H1 (cell line): ENCODE results near the gene SLC22A23. TPM values are rescaled to one million over a fixed set of nuclear protein-coding genes. Genes with fewer than 3 reads are reported as not detected.
A peak's percentile ranks its signal among the peaks of the same experiment; 100 is the strongest.
"Not testable (repeated sequence)": the region's sequence is repeated elsewhere in the genome, so short reads cannot be mapped to it uniquely, and the experiment has no call there.

Experiments
- CTCF ChIA-PET: fragments of 300-600 bp; sonication (Branson Sonifier 250); formaldehyde crosslinking; loops from one replicate; lab custom pipeline; 2021; ENCODE audit not compliant: partially characterized antibody; lab: Charles Lee
- POLR2A ChIA-PET: fragments of 300-600 bp; sonication (Branson Sonifier 250); formaldehyde crosslinking; loops from one replicate; lab custom pipeline; 2021; ENCODE audit warnings: inconsistent platforms; ENCODE audit not compliant: partially characterized antibody; lab: Charles Lee
- DNase-seq, 2 experiments: peaks; one replicate each; pipeline versions ENCODE4 v3.0.0 to v3.0.0-alpha.2; 2010 to 2022; ENCODE audit warnings: low spot score in 2 of 2, low read depth in 1 of 2, mixed read lengths in 1 of 2
- FAIRE-seq: peaks from 2 replicates; lab custom pipeline; 2011; peaks lifted over from hg19 to GRCh38; lab: Jason Lieb, UNC
- H2AFZ ChIP-seq: 2 replicates; pipeline ENCODE4 v1.8.1; 2012; ENCODE audit warnings: low read length, inconsistent platforms
- H2AK5ac ChIP-seq: 2 replicates; pipeline ENCODE4 v1.6.1; 2013; ENCODE audit warnings: low read depth, low read length
- H2BK120ac ChIP-seq: replicated peaks from 2 replicates; pipeline ENCODE3; 2013; ENCODE audit warnings: low read depth, low read length, inconsistent platforms
- H2BK12ac ChIP-seq: 2 replicates; pipeline ENCODE4 v1.6.1; 2013; ENCODE audit warnings: low read depth, low read length
- H2BK15ac ChIP-seq: 2 replicates; pipeline ENCODE4 v1.6.1; 2013; ENCODE audit warnings: low read length
- H2BK20ac ChIP-seq: 2 replicates; pipeline ENCODE4 v1.6.1; 2013; ENCODE audit warnings: low read length
- H2BK5ac ChIP-seq: 2 replicates; pipeline ENCODE4 v1.6.1; 2013; ENCODE audit warnings: low read depth, low read length
- H3K14ac ChIP-seq: 2 replicates; pipeline ENCODE4 v1.6.1; 2013; ENCODE audit warnings: inconsistent platforms; ENCODE audit not compliant: insufficient read length
- H3K18ac ChIP-seq: 2 replicates; pipeline ENCODE4 v1.6.1; 2013; ENCODE audit warnings: low read length; ENCODE audit errors: extremely low read depth
- H3K23ac ChIP-seq: 2 replicates; pipeline ENCODE4 v1.6.1; 2013; ENCODE audit warnings: inconsistent platforms; ENCODE audit not compliant: insufficient read length
- H3K23me2 ChIP-seq: 2 replicates; pipeline ENCODE4 v1.6.1; 2013; ENCODE audit warnings: low read depth, low read length
- H3K27ac ChIP-seq: 2 replicates; pipeline ENCODE4 v1.6.1; 2011; ENCODE audit warnings: low read depth, low read length, inconsistent platforms
- H3K27me3 ChIP-seq, 4 experiments: replicated peaks in 1 of 4; 1 replicate in 1 of 4; 2 replicates in 3 of 4; pipeline versions ENCODE4 v1.6.1 to v1.8.1; 2011 to 2013; ENCODE audit warnings: low read length in 3 of 4, mild to moderate bottlenecking in 3 of 4, inconsistent platforms in 2 of 4, mixed read lengths in 2 of 4, moderate library complexity in 1 of 4; ENCODE audit not compliant: control insufficient read depth in 3 of 4, insufficient read depth in 3 of 4; ENCODE audit errors: extremely low read depth in 1 of 4
- H3K36me3 ChIP-seq, 4 experiments: 2 replicates each; pipeline versions ENCODE4 v1.6.1 to v1.8.1; 2011 to 2013; ENCODE audit warnings: mild to moderate bottlenecking in 4 of 4, low read length in 3 of 4, moderate library complexity in 2 of 4, control low read depth in 1 of 4, inconsistent platforms in 1 of 4; ENCODE audit not compliant: insufficient read depth in 4 of 4, control insufficient read depth in 2 of 4
- H3K4ac ChIP-seq: replicated peaks from 2 replicates; pipeline ENCODE3; 2013; ENCODE audit warnings: low read length, low read depth, mixed read lengths, inconsistent platforms; ENCODE audit not compliant: insufficient read length
- H3K4me1 ChIP-seq, 4 experiments: replicated peaks in 1 of 4; 1 replicate in 1 of 4; 2 replicates in 3 of 4; pipeline versions ENCODE4 v1.6.1 to v1.8.1; 2011 to 2013; ENCODE audit warnings: low read length in 3 of 4, inconsistent platforms in 2 of 4, mixed read lengths in 1 of 4; ENCODE audit not compliant: insufficient read depth in 4 of 4, control insufficient read depth in 3 of 4
- H3K4me2 ChIP-seq, 2 experiments: 2 replicates each; pipeline versions ENCODE4 v1.6.1 to v1.8.1; 2011 to 2013; ENCODE audit warnings: low read depth in 2 of 2, low read length in 2 of 2, control low read depth in 1 of 2, inconsistent platforms in 1 of 2, mild to moderate bottlenecking in 1 of 2; ENCODE audit not compliant: insufficient read depth in 1 of 2
- H3K4me3 ChIP-seq, 4 experiments: fragments of 200-600, 300-600 bp in 1 of 4; sonication (generic), shearing (Covaris generic), sonication (Bioruptor Twin) in 1 of 4; 2 replicates each; pipeline versions ENCODE4 v1.5.1 to v1.8.1; 2011 to 2016; ENCODE audit warnings: low read length in 4 of 4, low read depth in 3 of 4, control low read depth in 2 of 4, inconsistent platforms in 2 of 4, mild to moderate bottlenecking in 2 of 4, mixed read lengths in 1 of 4, moderate library complexity in 1 of 4; ENCODE audit not compliant: insufficient read depth in 2 of 4; ENCODE audit errors: extremely low read depth in 1 of 4
- H3K56ac ChIP-seq: replicated peaks from 2 replicates; pipeline ENCODE3; 2013; ENCODE audit warnings: low read depth, mild to moderate bottlenecking, mixed read lengths, low read length, inconsistent platforms; ENCODE audit not compliant: insufficient read length
- H3K79me1 ChIP-seq: 2 replicates; pipeline ENCODE4 v1.6.1; 2013; ENCODE audit warnings: low read depth, low read length, control low read depth
- H3K79me2 ChIP-seq, 2 experiments: 2 replicates each; pipeline versions ENCODE4 v1.6.1 to v1.8.1; 2012 to 2013; ENCODE audit warnings: low read length in 2 of 2, mild to moderate bottlenecking in 2 of 2, inconsistent platforms in 1 of 2; ENCODE audit not compliant: insufficient read depth in 2 of 2, control insufficient read depth in 1 of 2
- H3K9ac ChIP-seq, 4 experiments: replicated peaks in 1 of 4; 1 replicate in 1 of 4; 2 replicates in 3 of 4; pipeline versions ENCODE4 v1.6.1 to v1.8.1; 2011 to 2013; ENCODE audit warnings: low read depth in 3 of 4, low read length in 3 of 4, control low read depth in 2 of 4, mild to moderate bottlenecking in 2 of 4, moderate library complexity in 2 of 4, inconsistent platforms in 1 of 4; ENCODE audit errors: extremely low read depth in 1 of 4
- H3K9me3 ChIP-seq, 2 experiments: 2 replicates each; pipeline versions ENCODE4 v1.6.1 to v1.8.1; 2012 to 2013; ENCODE audit warnings: mild to moderate bottlenecking in 2 of 2, moderate library complexity in 2 of 2, control low read depth in 1 of 2, inconsistent platforms in 1 of 2, low read depth in 1 of 2, low read length in 1 of 2, mixed read lengths in 1 of 2; ENCODE audit not compliant: insufficient read depth in 2 of 2
- H4K20me1 ChIP-seq, 2 experiments: replicated peaks in 1 of 2; 2 replicates each; pipeline versions ENCODE3 to v1.8.1; 2011 to 2013; ENCODE audit warnings: inconsistent platforms in 2 of 2, low read length in 2 of 2, mild to moderate bottlenecking in 1 of 2; ENCODE audit not compliant: insufficient read depth in 2 of 2, control insufficient read depth in 1 of 2
- H4K5ac ChIP-seq: 2 replicates; pipeline ENCODE4 v1.6.1; 2013; ENCODE audit warnings: low read length, low read depth, mixed read lengths, inconsistent platforms; ENCODE audit not compliant: insufficient read length
- H4K8ac ChIP-seq: 2 replicates; pipeline ENCODE4 v1.8.0; 2013; ENCODE audit warnings: mild to moderate bottlenecking, moderate library complexity, low read length, inconsistent platforms; ENCODE audit not compliant: insufficient read depth; ENCODE audit errors: extremely low read depth
- H4K91ac ChIP-seq: replicated peaks from 2 replicates; pipeline ENCODE3; 2013; ENCODE audit warnings: low read length, mixed read lengths, inconsistent platforms; ENCODE audit not compliant: insufficient read length
- CEBPB ChIP-seq: IDR thresholded peaks from 2 replicates; pipeline ENCODE4 v1.6.1; 2012; ENCODE audit warnings: low read depth, low read length
- whole genome bisulfite sequencing, 2 experiments: shearing (Covaris generic) in 1 of 2; methylation state at CpG; one replicate each; pipeline versions ENCODE4 v1.1.6 to v1.1.7; 2013 to 2015; ENCODE audit warnings: low lambda C conversion rate in 2 of 2, mixed read lengths in 2 of 2, inconsistent platforms in 1 of 2, low coverage in 1 of 2, missing lambda C conversion rate in 1 of 2; ENCODE audit not compliant: insufficient replicate concordance in 2 of 2, insufficient coverage in 1 of 2, insufficient read length in 1 of 2; ENCODE audit errors: extremely low coverage in 1 of 2, missing lambda C conversion rate in 1 of 2; 5-methylcytosine and 5-hydroxymethylcytosine counted together
- polyA plus RNA-seq, 7 experiments: library from polyadenylated mRNA; depleted of rRNA in 3 of 7; stranded (reverse) in 5 of 7; unstranded in 2 of 7; fragments of >200 nt in 5 of 7; fragments of 200-250 nt in 2 of 7; gene quantifications; 1 replicate in 5 of 7; 2 replicates in 1 of 7; 4 replicates in 1 of 7; pipeline versions ENCODE4 v1.2.1 to v1.2.3, GENCODE V29; 2011 to 2013; ENCODE audit warnings: missing spikeins in 2 of 7, mixed read lengths in 2 of 7
- total RNA-seq: library from RNA; stranded (reverse); fragmentation: NEBNext Ultra II Directional; extraction: Animal tissue kit (Norgen Biotek cat#: 25700); gene quantifications from 2 replicates; pipeline ENCODE4 v1.2.1, GENCODE V29; 2021

The SLC22A23 gene
- total and polyA plus RNA-seq, 2 of the 8 experiments (the other 6 are each of a cell fraction or from before 2014, with no cell fraction given): 9.9 to 38.4 TPM

DNA sequence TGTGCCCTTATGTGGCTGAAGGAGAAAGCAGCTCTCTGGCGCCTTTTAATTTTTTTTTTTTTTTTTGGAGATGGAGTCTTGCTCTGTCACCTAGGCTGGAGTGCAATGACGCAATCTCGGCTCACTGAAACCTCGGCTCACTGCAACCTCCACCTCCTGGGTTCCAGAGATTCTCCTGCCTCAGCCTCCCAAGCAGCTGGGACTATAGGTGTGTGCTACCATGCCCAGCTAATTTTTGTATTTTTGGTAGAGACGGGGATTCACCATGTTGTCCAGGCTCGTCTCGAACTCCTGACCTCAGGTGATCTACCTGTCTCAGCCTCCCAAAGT is 212.1 kb downstream of the SLC22A23 start:
- H3K79me1 ChIP-seq, H3K27me3 ChIP-seq, H2AK5ac ChIP-seq, H2BK120ac ChIP-seq, H2BK20ac ChIP-seq, H3K36me3 ChIP-seq, H3K4ac ChIP-seq, H4K91ac ChIP-seq, H2BK12ac ChIP-seq, H3K4me3 ChIP-seq, FAIRE-seq, H3K56ac ChIP-seq, H2BK15ac ChIP-seq, H3K23ac ChIP-seq, DNase-seq, H3K9me3 ChIP-seq, H3K4me2 ChIP-seq, H3K23me2 ChIP-seq, H3K4me1 ChIP-seq, H3K14ac ChIP-seq, H2BK5ac ChIP-seq, H4K20me1 ChIP-seq, H4K8ac ChIP-seq, H4K5ac ChIP-seq, H3K27ac ChIP-seq, H3K79me2 ChIP-seq, H3K18ac ChIP-seq, H3K9ac ChIP-seq, H2AFZ ChIP-seq: not testable (repeated sequence)
- ChIA-PET POLR2A (interaction anchor here (0.6 to 10.7 kb wide), 3 partner anchors 16 to 97 kb away, joined by 3 to 122 read pairs (median 4); partner anchors contain the start of gene TUBB2B), CTCF (interaction anchor here (0.6 to 1.4 kb wide), 6 partner anchors 11 to 305 kb away, joined by 3 to 5 read pairs (median 3); no protein-coding TSS in a partner anchor)
- 91% methylated on average over 7 of the region's 7 CpGs; no CpG with 5 or more reads in 1 of the 2 experiments for whole genome bisulfite sequencing, 2 experiments
- 0 out of 2 replicates have a peak, but pooled peaks have one; percentile 19 for TF ChIP-seq CEBPB
